Trophoblast cell (in vitro differentiated cells and primary cell): Measurements from ENCODE around the gene CPLX1.

Experiments used
- DNase-seq, 2 donors: peaks; one replicate each; pipeline ENCODE4 v3.0.0-alpha.2; 2016
- H2AFZ ChIP-seq: 2 replicates; pipeline ENCODE4 v1.6.1; 2013; ENCODE audit warnings: low read length, moderate library complexity, mild to moderate bottlenecking; ENCODE audit not compliant: insufficient read depth, poor library complexity
- H2AK5ac ChIP-seq: 2 replicates; pipeline ENCODE4 v1.6.1; 2013; ENCODE audit warnings: mild to moderate bottlenecking, low read length
- H2BK120ac ChIP-seq: 2 replicates; pipeline ENCODE4 v1.6.1; 2013; ENCODE audit warnings: low read length, mild to moderate bottlenecking, moderate library complexity; ENCODE audit not compliant: insufficient read depth, poor library complexity
- H2BK12ac ChIP-seq: 2 replicates; pipeline ENCODE4 v1.6.1; 2013; ENCODE audit warnings: mild to moderate bottlenecking, low read length, moderate library complexity
- H2BK5ac ChIP-seq: 2 replicates; pipeline ENCODE4 v1.6.1; 2013; ENCODE audit warnings: low read length, low read depth, moderate library complexity, mild to moderate bottlenecking; ENCODE audit not compliant: poor library complexity
- H3K14ac ChIP-seq: 2 replicates; pipeline ENCODE4 v1.6.1; 2013; ENCODE audit warnings: mild to moderate bottlenecking, low read length
- H3K18ac ChIP-seq: 2 replicates; pipeline ENCODE4 v1.6.1; 2013; ENCODE audit warnings: mild to moderate bottlenecking, low read length
- H3K23ac ChIP-seq: 2 replicates; pipeline ENCODE4 v1.6.1; 2013; ENCODE audit warnings: low read length
- H3K27ac ChIP-seq: 2 replicates; pipeline ENCODE4 v1.5.1; 2013; ENCODE audit warnings: low read depth, mild to moderate bottlenecking, inconsistent platforms, low read length, moderate library complexity
- H3K27me3 ChIP-seq: 2 replicates; pipeline ENCODE4 v1.6.1; 2013; ENCODE audit warnings: inconsistent platforms, mild to moderate bottlenecking, low read length, moderate library complexity; ENCODE audit not compliant: insufficient read depth
- H3K36me3 ChIP-seq, 2 experiments: 1 replicate in 1 of 2; 2 replicates in 1 of 2; pipeline ENCODE4 v1.6.1; 2013; ENCODE audit warnings: low read length in 2 of 2, mild to moderate bottlenecking in 2 of 2, moderate library complexity in 1 of 2; ENCODE audit not compliant: insufficient read depth in 2 of 2, control insufficient read depth in 1 of 2
- H3K4ac ChIP-seq: 2 replicates; pipeline ENCODE4 v1.6.1; 2013; ENCODE audit warnings: low read depth, mild to moderate bottlenecking, low read length, moderate library complexity
- H3K4me1 ChIP-seq, 2 experiments: 1 replicate in 1 of 2; 2 replicates in 1 of 2; pipeline ENCODE4 v1.6.1; 2013; ENCODE audit warnings: low read length in 2 of 2, mild to moderate bottlenecking in 2 of 2, moderate library complexity in 1 of 2; ENCODE audit not compliant: insufficient read depth in 2 of 2, control insufficient read depth in 1 of 2
- H3K4me2 ChIP-seq: 2 replicates; pipeline ENCODE4 v1.6.1; 2013; ENCODE audit warnings: inconsistent platforms, mild to moderate bottlenecking, low read length, moderate library complexity
- H3K4me3 ChIP-seq: 2 replicates; pipeline ENCODE4 v1.5.1; 2013; ENCODE audit warnings: mild to moderate bottlenecking, low read depth, low read length, inconsistent platforms
- H3K79me1 ChIP-seq: one replicate; pipeline ENCODE4 v1.6.1; 2013; ENCODE audit warnings: low read length
- H3K79me2 ChIP-seq: 2 replicates; pipeline ENCODE4 v1.6.1; 2013; ENCODE audit warnings: low read length, mild to moderate bottlenecking; ENCODE audit not compliant: control insufficient read depth, insufficient read depth, poor library complexity
- H3K9ac ChIP-seq: 2 replicates; pipeline ENCODE4 v1.6.1; 2013; ENCODE audit warnings: mild to moderate bottlenecking, low read length
- H3K9me3 ChIP-seq: 2 replicates; pipeline ENCODE4 v1.6.1; 2013; ENCODE audit warnings: low read depth, mild to moderate bottlenecking, control low read depth, inconsistent platforms, low read length; ENCODE audit not compliant: insufficient read depth
- H4K12ac ChIP-seq: 2 replicates; pipeline ENCODE4 v1.6.1; 2013; ENCODE audit warnings: low read depth, mild to moderate bottlenecking, low read length, moderate library complexity
- H4K8ac ChIP-seq: 2 replicates; pipeline ENCODE4 v1.6.1; 2013; ENCODE audit warnings: low read depth, mild to moderate bottlenecking, low read length, moderate library complexity
- H4K91ac ChIP-seq: one replicate; pipeline ENCODE4 v1.6.1; 2013; ENCODE audit warnings: low read depth, mild to moderate bottlenecking, low read length, moderate library complexity
- WGBS: extraction: QIAGEN DNeasy Blood & Tissue Kit; methylation state at CpG from one replicate; pipeline ENCODE4 v1.1.7; 2013; ENCODE audit warnings: missing lambda C conversion rate; ENCODE audit not compliant: insufficient read length, insufficient coverage; ENCODE audit errors: extremely low coverage; 5-methylcytosine and 5-hydroxymethylcytosine counted together

CPLX1 gene

DNA sequence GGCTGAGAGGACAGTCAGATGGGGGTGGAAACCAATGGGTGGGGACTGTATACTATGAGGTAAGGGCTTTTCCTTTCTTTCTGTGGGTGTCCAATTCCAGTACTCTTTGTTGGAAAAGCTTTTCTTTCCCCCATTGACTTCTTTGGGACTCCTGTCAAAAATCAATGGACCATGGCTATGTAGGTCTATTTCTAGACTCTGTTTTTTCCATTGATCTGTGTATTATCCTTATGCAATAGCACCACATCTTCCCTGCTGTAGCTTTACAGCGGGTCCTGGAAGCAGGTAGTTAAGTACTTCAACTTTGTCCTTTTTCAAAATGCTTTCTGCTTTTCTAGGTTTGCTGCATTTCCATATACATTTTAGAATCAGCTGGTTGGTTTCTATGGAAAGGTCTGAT lies 11.8 kb upstream of the CPLX1 start:
- Histone ChIP-seq H3K4ac (no peak overlapping the region), H3K23ac (no peak overlapping the region), H2BK12ac (no peak overlapping the region), H2AK5ac (no peak overlapping the region), H3K9ac (no peak overlapping the region), H3K4me1 (no peaks in the 10 kb centered on the region), H4K12ac (no peak overlapping the region), H2BK120ac (no peak overlapping the region), H3K79me2 (no peaks in the 10 kb centered on the region), H3K4me2 (no peak overlapping the region), H3K27me3 (no peaks in the 10 kb centered on the region), H2AFZ (no peak overlapping the region), H3K4me3 (no peak overlapping the region), H4K8ac (no peak overlapping the region), H3K14ac (no peak overlapping the region), H2BK5ac (no peak overlapping the region), H3K27ac (no peak overlapping the region), H3K79me1 (no peaks in the 10 kb centered on the region), H3K9me3 (peaks cover 14% of the 10 kb centered on the region), H3K18ac (no peak overlapping the region), H3K36me3 (no peaks in the 10 kb centered on the region), H4K91ac (no peak overlapping the region)
- no CpG with 5 or more reads among the region's 1 CpG for WGBS
- DNase-seq, result no peak

DNA sequence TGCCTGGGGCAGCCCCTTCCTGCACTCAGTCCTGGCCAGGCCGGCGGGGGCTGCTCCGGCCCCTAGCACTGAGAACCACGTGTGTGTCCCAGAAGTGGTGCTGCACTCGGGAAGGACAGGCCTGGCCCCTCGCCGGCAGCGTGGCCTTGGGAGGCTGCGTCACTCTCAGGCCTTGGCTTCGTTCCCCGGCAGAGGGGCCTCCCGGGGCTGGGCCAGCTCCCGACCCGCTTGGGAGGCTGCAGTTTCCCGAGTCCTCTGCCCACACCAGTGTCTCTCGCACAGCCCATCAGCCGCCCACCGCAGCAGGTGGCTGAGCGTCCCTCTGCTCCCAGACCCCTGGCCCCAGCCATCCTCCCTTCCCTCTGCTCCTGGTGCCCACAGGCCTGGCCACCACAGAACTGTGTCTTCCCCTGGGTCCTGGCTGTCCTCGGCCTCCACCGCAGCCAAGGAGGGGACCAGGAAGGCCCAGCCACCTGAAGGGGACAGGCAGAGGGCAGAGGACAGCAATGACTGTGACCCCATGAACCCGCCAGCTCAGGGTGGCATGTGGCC lies 10.9 kb upstream of the CPLX1 start:
- Histone ChIP-seq H3K36me3 (no peaks in the 10 kb centered on the region), H2AFZ (no peak overlapping the region), H3K4me3 (no peak overlapping the region), H3K79me2 (no peaks in the 10 kb centered on the region), H3K23ac (no peak overlapping the region), H4K8ac (no peak overlapping the region), H4K12ac (no peak overlapping the region), H3K9ac (no peak overlapping the region), H2BK5ac (no peak overlapping the region), H2AK5ac (no peak overlapping the region), H2BK120ac (no peak overlapping the region), H3K4me1 (no peaks in the 10 kb centered on the region), H3K4me2 (no peak overlapping the region), H3K27me3 (no peaks in the 10 kb centered on the region), H4K91ac (no peak overlapping the region), H3K27ac (no peak overlapping the region), H3K14ac (no peak overlapping the region), H3K9me3 (peaks cover 18% of the 10 kb centered on the region), H2BK12ac (no peak overlapping the region), H3K4ac (no peak overlapping the region), H3K79me1 (no peaks in the 10 kb centered on the region), H3K18ac (no peak overlapping the region)
- DNase-seq, result no peak
- no CpG with 5 or more reads among the region's 22 CpGs for WGBS

DNA sequence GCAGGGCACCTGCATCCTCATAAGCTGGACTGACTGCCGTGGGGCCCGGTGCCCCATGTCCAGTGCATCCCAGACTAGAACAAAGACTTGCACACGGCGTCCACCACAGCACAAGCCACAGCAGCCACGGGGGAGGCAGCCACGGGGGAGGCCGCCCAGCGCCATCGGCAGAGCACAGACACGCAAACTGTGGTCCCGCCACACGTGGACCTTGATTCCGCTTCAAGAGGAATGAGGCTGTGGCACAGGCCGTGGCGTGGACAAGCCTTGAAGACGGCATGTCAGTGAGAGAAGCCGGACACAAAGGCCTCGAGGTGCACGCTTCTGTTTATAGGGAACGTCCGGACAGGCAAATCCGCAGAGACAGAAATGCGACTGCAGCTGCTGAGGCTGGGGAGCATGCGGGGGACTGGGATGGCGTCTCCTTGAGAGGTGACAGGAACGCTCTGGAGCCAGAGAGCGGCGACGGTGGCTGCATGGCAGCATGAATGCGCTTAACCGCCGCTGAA lies 10.1 kb upstream of the CPLX1 start:
- no peak overlapping the region for H4K12ac ChIP-seq
- H3K27me3 ChIP-seq, result no peaks in the 10 kb centered on the region
- no peaks in the 10 kb centered on the region for H3K79me1 ChIP-seq
- no peaks in the 10 kb centered on the region for H3K4me1 ChIP-seq
- H3K9ac ChIP-seq, result no peak overlapping the region
- H3K79me2 ChIP-seq, result no peaks in the 10 kb centered on the region
- no peak overlapping the region for H4K8ac ChIP-seq
- no peak overlapping the region for H3K27ac ChIP-seq
- H2BK120ac ChIP-seq, result no peak overlapping the region
- no peak overlapping the region for H3K23ac ChIP-seq
- H2BK5ac ChIP-seq, result no peak overlapping the region
- H3K9me3 ChIP-seq, result peaks cover 26% of the 10 kb centered on the region
- H3K14ac ChIP-seq, result no peak overlapping the region
- H3K4me2 ChIP-seq, result no peak overlapping the region
- H2AFZ ChIP-seq, result no peak overlapping the region
- no peaks in the 10 kb centered on the region for H3K36me3 ChIP-seq
- WGBS, result no CpG with 5 or more reads among the region's 32 CpGs
- no peak overlapping the region for H2AK5ac ChIP-seq
- no peak overlapping the region for H3K4me3 ChIP-seq
- H2BK12ac ChIP-seq, result no peak overlapping the region
- no peak overlapping the region for H3K4ac ChIP-seq
- H4K91ac ChIP-seq, result no peak overlapping the region
- DNase-seq, result no peak
- H3K18ac ChIP-seq, result no peak overlapping the region

DNA sequence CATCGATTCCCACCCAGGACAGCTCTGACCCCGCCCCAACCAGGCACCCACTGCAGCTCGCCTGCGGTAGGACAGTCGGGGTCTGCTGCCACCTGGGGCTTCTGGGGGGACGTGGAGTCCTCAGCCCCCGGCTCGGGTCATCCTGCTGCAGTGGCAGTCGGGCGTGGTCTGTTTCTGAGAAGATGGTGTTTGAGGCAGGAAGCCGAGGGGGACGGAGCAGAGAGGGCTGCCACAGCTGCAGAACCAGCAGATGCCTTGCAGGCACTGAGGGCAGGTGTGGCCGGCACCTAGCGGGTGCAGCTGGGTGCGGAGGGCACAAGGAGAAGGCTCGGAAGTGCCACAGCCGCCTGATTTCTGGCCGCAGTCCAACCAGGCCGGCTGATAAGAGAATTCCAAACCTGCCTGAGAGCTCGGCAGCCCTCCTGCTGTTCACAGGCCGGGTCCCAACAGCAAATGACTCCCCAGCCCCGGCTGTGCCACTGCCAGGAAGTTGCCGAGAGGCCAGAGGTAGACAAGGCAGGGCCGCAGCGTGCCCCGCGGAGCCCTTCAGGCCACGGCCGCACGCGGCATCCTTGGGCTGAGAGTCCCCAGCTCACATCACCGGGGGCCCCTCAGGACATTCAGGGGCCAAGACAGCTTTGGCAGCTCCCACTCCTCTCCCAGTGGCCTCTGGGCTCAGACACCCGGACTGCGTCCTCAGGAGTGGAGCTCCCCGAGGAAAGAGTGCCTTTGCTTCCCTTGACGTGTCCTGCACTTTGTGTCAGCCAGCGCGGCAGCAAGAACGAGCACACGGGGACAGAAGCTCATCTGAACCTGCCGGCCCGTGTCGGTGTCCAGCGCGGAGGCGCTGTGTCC lies 9.4 kb upstream of the CPLX1 start:
- Histone ChIP-seq H3K14ac (no peak overlapping the region), H3K4me3 (no peak overlapping the region), H3K9ac (no peak overlapping the region), H3K9me3 (peaks cover 26% of the 10 kb centered on the region), H3K4ac (no peak overlapping the region), H4K91ac (no peak overlapping the region), H2BK12ac (no peak overlapping the region), H3K79me1 (no peaks in the 10 kb centered on the region), H4K8ac (no peak overlapping the region), H2AFZ (no peak overlapping the region), H3K18ac (no peak overlapping the region), H2AK5ac (no peak overlapping the region), H2BK120ac (no peak overlapping the region), H4K12ac (no peak overlapping the region), H3K27me3 (no peaks in the 10 kb centered on the region), H3K23ac (no peak overlapping the region), H3K36me3 (no peaks in the 10 kb centered on the region), H3K27ac (no peak overlapping the region), H2BK5ac (no peak overlapping the region), H3K4me2 (no peak overlapping the region), H3K4me1 (no peaks in the 10 kb centered on the region), H3K79me2 (no peaks in the 10 kb centered on the region)
- DNase-seq, result no peak
- no CpG with 5 or more reads among the region's 46 CpGs for WGBS
